HCT116 (cell line): ENCODE results near the gene AKAP13. TPM values are rescaled to one million over a fixed set of nuclear protein-coding genes. Genes with fewer than 3 reads are reported as not detected.

Experiments
- ATAC-seq: fragments of 200-7000 bp; cut with Tn5 transposase; 2 replicates; pipeline ENCODE4 v1.9.1; 2020; ENCODE audit warnings: mild to moderate bottlenecking, moderate library complexity
- BruUV-seq: library from RNA; stranded (reverse); fragments of 400-500 nt; replicated peaks from 2 replicates; lab custom pipeline; 2021; lab: Mats Ljungman, UMichigan
- CTCF ChIA-PET: fragments of 300-600 bp; sonication (Branson Sonifier 250); formaldehyde crosslinking; loops from one replicate; lab custom pipeline; 2021; ENCODE audit warnings: antibody characterized with exemption; lab: Charles Lee
- POLR2A ChIA-PET: fragments of 300-600, 350-600 bp; sonication (Branson Sonifier 250); formaldehyde crosslinking; loops from one replicate; lab custom pipeline; 2021; ENCODE audit warnings: antibody characterized with exemption; lab: Charles Lee
- RAD21 ChIA-PET, 2 experiments: fragments of 300-600 bp; sonication (Branson Sonifier 250); formaldehyde crosslinking; loops; one replicate each; lab custom pipeline; 2023; ENCODE audit warnings: low total read pairs in 2 of 2; ENCODE audit not compliant: uncharacterized antibody in 2 of 2, unreplicated experiment in 2 of 2, low non-redundant PET in 1 of 2; lab: Charles Lee
- DNase-seq: peaks from one replicate; pipeline ENCODE4 v3.0.0-alpha.2; 2010; ENCODE audit warnings: low read depth, low spot score
- H2AFZ ChIP-seq: fragments of 200-600 bp; shearing (Covaris generic), sonication (generic); 2 replicates; pipeline ENCODE4 v1.6.1; 2017; ENCODE audit warnings: low read depth, mixed run types, mixed read lengths, antibody characterized with exemption, low read length; ENCODE audit not compliant: poor library complexity, severe bottlenecking
- H3K27ac ChIP-seq: 2 replicates; pipeline ENCODE4 v1.5.1; 2012; ENCODE audit warnings: low read depth, low read length
- H3K27me3 ChIP-seq: fragments of 200-600 bp; sonication (generic); 2 replicates; pipeline ENCODE4 v1.6.1; 2016; ENCODE audit warnings: mixed run types, low read length, mixed read lengths; ENCODE audit not compliant: insufficient read depth
- H3K36me3 ChIP-seq, 2 experiments: fragments of 200-500 bp in 1 of 2; fragments of 200-600 bp in 1 of 2; sonication (Bioruptor generic) in 1 of 2; sonication (generic) in 1 of 2; 2 replicates each; pipeline versions ENCODE4 v1.5.1 to v1.6.1; 2014 to 2016; ENCODE audit warnings: low read length in 2 of 2, inconsistent platforms in 1 of 2, mixed read lengths in 1 of 2, mixed run types in 1 of 2; ENCODE audit not compliant: insufficient read depth in 2 of 2, control insufficient read depth in 1 of 2
- H3K4me1 ChIP-seq, 2 experiments: fragments of 200-600 bp in 1 of 2; sonication (generic) in 1 of 2; 2 replicates each; pipeline versions ENCODE4 v1.5.1 to v1.6.1; 2012 to 2017; ENCODE audit warnings: low read length in 2 of 2, inconsistent platforms in 1 of 2, mild to moderate bottlenecking in 1 of 2, mixed read lengths in 1 of 2, mixed run types in 1 of 2, moderate library complexity in 1 of 2; ENCODE audit not compliant: insufficient read depth in 2 of 2, control insufficient read depth in 1 of 2
- H3K4me2 ChIP-seq: fragments of 200-600 bp; sonication (generic); 2 replicates; pipeline ENCODE4 v1.6.1; 2017; ENCODE audit warnings: mixed run types, low read length, mixed read lengths
- H3K4me3 ChIP-seq, 2 experiments: fragments of 200-600 bp in 1 of 2; sonication (generic) in 1 of 2; replicated peaks in 1 of 2; 2 replicates each; pipeline ENCODE4 v1.5.1; 2011 to 2016; ENCODE audit warnings: low read length in 2 of 2, control low read depth in 1 of 2, low read depth in 1 of 2, mild to moderate bottlenecking in 1 of 2, mixed read lengths in 1 of 2, mixed run types in 1 of 2
- H3K79me2 ChIP-seq: fragments of 200-600 bp; sonication (generic); 2 replicates; pipeline ENCODE4 v1.6.1; 2017; ENCODE audit warnings: mild to moderate bottlenecking, mixed run types, low read length, moderate library complexity, mixed read lengths; ENCODE audit not compliant: insufficient read depth
- H3K9ac ChIP-seq: fragments of 200-600 bp; sonication (generic); 2 replicates; pipeline ENCODE4 v1.6.1; 2016; ENCODE audit warnings: low read length, mixed read lengths
- H3K9me2 ChIP-seq: fragments of 200-600 bp; sonication (generic), shearing (Covaris generic); 2 replicates; pipeline ENCODE4 v1.6.1; 2017; ENCODE audit warnings: mixed run types, mild to moderate bottlenecking, moderate library complexity; ENCODE audit not compliant: insufficient read depth
- H3K9me3 ChIP-seq, 2 experiments: fragments of 200-500 bp in 1 of 2; fragments of 200-600 bp in 1 of 2; sonication (Bioruptor generic) in 1 of 2; sonication (generic) in 1 of 2; 2 replicates each; pipeline ENCODE4 v1.6.1; 2014 to 2017; ENCODE audit warnings: low read length in 2 of 2, mixed read lengths in 2 of 2, inconsistent platforms in 1 of 2, low read depth in 1 of 2, mild to moderate bottlenecking in 1 of 2, mixed run types in 1 of 2, moderate library complexity in 1 of 2; ENCODE audit not compliant: control insufficient read depth in 1 of 2, insufficient read depth in 1 of 2
- H4K20me1 ChIP-seq: fragments of 200-600 bp; sonication (generic), shearing (Covaris generic); 2 replicates; pipeline ENCODE4 v1.6.1; 2017; ENCODE audit warnings: mixed run types, mild to moderate bottlenecking, moderate library complexity; ENCODE audit not compliant: insufficient read depth
- ELF1 ChIP-seq: IDR thresholded peaks from 2 replicates; pipeline ENCODE4 v1.6.1; 2012; ENCODE audit warnings: low read depth, borderline replicate concordance
- EZH2phosphoT487 ChIP-seq: fragments of 200-600 bp; IDR thresholded peaks from 2 replicates; pipeline ENCODE4 v1.6.1; 2018; ENCODE audit warnings: antibody characterized with exemption, borderline replicate concordance
- JUND ChIP-seq: IDR thresholded peaks from 2 replicates; pipeline ENCODE4 v1.6.1; 2012
- MAX ChIP-seq: IDR thresholded peaks from 2 replicates; pipeline ENCODE4 v1.6.1; 2012
- POLR2A ChIP-seq: IDR thresholded peaks from 2 replicates; pipeline ENCODE4 v1.7.0; 2011; ENCODE audit warnings: borderline replicate concordance; ENCODE audit not compliant: insufficient read depth, insufficient read length; ENCODE audit errors: extremely low read depth
- RAD21 ChIP-seq: IDR thresholded peaks from 2 replicates; pipeline ENCODE4 v1.6.1; 2012; ENCODE audit warnings: low read depth, mild to moderate bottlenecking
- REST ChIP-seq: IDR thresholded peaks from 2 replicates; pipeline ENCODE4 v1.6.1; 2012; ENCODE audit warnings: low read depth
- TCF7L2 ChIP-seq: IDR thresholded peaks from 2 replicates; pipeline ENCODE4 v1.7.0; 2011; ENCODE audit warnings: borderline replicate concordance, inconsistent platforms; ENCODE audit not compliant: insufficient read depth, insufficient read length; ENCODE audit errors: extremely low read depth
- YY1 ChIP-seq: IDR thresholded peaks from 2 replicates; pipeline ENCODE4 v1.6.1; 2011; ENCODE audit warnings: low read length, low read depth, moderate library complexity, mild to moderate bottlenecking; ENCODE audit not compliant: insufficient replicate concordance; ENCODE audit errors: extremely low read depth
- intact Hi-C: fragments of 100-400 bp; cut with micrococcal nuclease; formaldehyde crosslinking; loops from 2 replicates; pipeline ENCODE4 v1.10.0; 2022
- total RNA-seq: library from RNA; stranded (reverse); gene quantifications from one replicate; pipeline ENCODE4 v1.2.1, GENCODE V29; 2021; ENCODE audit not compliant: unreplicated experiment

The AKAP13 gene
- total RNA-seq, 1 experiment from 2014 or later: 43.1 TPM

GRCh38 chr15:85692321-85692720 lies 311.9 kb downstream of the AKAP13 start:
- BruUV-seq: no TSS peak
- Histone ChIP-seq H3K9me3 (no peaks in the 10 kb centered on the region), H4K20me1 (no peaks in the 10 kb centered on the region), H3K4me1 (no peaks in the 10 kb centered on the region), H3K79me2 (no peaks in the 10 kb centered on the region), H3K27me3 (no peaks in the 10 kb centered on the region), H3K27ac (no peak overlapping the region), H3K36me3 (peaks cover 0 to 15% of the 10 kb centered on the region in 2 experiments; a peak in 2 of 4 replicates), H3K9ac (no peak overlapping the region), H3K4me2 (no peak overlapping the region), H3K9me2 (no peaks in the 10 kb centered on the region), H2AFZ (no peak overlapping the region), H3K4me3 (no peak overlapping the region)
- intact Hi-C loops: no loop called here
- ChIA-PET POLR2A (no interaction called here), CTCF (no interaction called here), RAD21 (no interaction called here)
- no peak for DNase-seq
- ATAC-seq: no peak
- TF ChIP-seq RAD21 (no peak), YY1 (no peak), MAX (no peak), POLR2A (no peak), EZH2phosphoT487 (no peak), ELF1 (no peak)

GRCh38 chr15:85692873-85693272 lies 312.5 kb downstream of the AKAP13 start:
- CTCF ChIA-PET: no interaction called here
- RAD21 ChIA-PET: no interaction called here
- H3K36me3 ChIP-seq: peaks cover 0 to 15% of the 10 kb centered on the region in 2 experiments; a peak in 2 of 4 replicates

More at GRCh38 chr15:85692873-85693272, 312.5 kb downstream of the AKAP13 start:
- ATAC-seq (no peak), DNase-seq (no peak)
- no peak overlapping the region for H3K4me3 ChIP-seq
- BruUV-seq: no TSS peak
- H3K4me1 ChIP-seq: no peaks in the 10 kb centered on the region
- intact Hi-C loops: no loop called here
- H3K4me2 ChIP-seq: no peak overlapping the region
- POLR2A ChIA-PET: no interaction called here
- H2AFZ ChIP-seq: no peak overlapping the region
- H3K9me3 ChIP-seq: no peaks in the 10 kb centered on the region
- TF ChIP-seq JUND (no peak), REST (no peak), TCF7L2 (no peak)
- H3K27me3 ChIP-seq: no peaks in the 10 kb centered on the region
- H4K20me1 ChIP-seq: no peaks in the 10 kb centered on the region
- H3K79me2 ChIP-seq: no peaks in the 10 kb centered on the region
- H3K9ac ChIP-seq: no peak overlapping the region
- no peak overlapping the region for H3K27ac ChIP-seq
- no peaks in the 10 kb centered on the region for H3K9me2 ChIP-seq
